ENCODE data around the gene EXOC6B.

EXOC6B gene

DNA sequence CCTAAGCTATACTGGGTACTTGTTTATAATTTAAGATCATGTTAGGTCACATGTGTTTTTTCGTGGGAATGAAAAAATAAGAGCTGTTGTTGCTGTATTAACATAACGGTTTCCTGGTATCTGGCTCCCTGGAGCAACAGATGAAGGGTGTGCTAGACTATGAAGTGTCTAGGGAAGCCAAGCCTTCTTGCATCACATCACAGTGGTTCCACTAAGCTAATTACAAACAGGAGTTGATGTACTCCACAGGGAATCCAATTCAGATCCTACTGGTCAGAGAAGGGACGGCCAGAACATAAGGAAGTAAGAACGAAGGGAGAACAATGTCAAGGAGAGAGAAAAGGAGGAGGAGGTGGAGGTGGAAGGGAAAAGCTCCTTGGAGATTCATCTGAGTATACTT lies 485.2 kb downstream of the EXOC6B start:
- DNase-seq: no peak

DNA sequence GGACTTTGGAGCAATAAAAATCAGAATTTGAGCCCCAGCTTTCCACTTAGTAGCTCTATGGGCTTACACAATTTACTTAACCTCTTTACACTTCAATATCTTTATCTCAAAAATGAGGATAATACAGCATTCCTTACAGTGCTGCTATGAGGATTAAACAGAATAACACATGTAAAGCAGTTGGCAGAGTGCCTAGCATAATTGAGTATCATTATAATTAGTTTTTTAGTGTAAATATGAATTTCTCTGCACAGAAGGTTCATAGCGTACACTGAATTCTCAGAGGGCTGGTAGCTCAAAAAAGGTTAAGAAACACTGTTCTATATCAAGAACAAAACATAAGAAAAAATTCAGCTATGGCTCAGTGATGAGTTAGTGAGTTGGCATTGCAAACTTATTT lies 487.8 kb downstream of the EXOC6B start:
- DNase-seq: no peak

DNA sequence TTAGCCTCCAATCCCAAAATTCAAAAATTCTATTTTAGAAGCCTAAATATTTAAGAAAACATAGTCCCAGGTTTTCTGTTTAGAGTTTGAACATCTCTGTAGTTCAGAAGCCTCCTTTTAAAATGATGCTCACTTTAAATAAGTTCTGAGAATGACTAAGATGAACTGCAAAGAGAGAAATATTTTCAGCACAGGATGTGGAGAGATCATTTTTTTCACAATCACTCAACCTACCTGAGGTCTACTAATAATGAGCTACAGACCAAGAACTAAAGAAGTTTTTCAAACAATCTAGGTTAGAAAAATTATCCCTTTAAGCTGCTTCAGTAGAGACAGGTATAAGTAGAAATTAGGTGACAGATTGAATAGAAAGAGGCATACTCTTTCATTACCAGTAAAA lies 493.1 kb downstream of the EXOC6B start:
- no peak for DNase-seq

DNA sequence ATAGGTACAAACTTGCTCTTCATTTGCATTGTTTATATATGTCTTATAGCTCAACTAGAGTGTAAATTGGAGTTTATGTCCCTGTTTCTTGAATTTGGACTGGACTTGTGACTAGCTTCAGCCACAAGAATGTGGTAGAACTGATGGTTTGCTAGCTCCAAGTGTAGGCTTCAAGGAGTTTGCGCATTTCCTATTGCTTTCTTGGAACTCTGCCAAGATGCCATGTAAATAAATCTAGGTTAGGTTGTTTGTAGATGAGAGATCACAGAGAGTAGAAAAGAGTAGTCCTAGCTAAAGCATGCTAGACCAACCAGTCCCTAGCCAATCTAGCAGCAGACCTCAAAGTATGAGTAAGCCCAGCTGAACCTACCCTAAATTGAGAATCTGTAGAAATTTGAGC lies 495.2 kb downstream of the EXOC6B start:
- DNase-seq: peak in 1 of 2 experiments; percentile 7

DNA sequence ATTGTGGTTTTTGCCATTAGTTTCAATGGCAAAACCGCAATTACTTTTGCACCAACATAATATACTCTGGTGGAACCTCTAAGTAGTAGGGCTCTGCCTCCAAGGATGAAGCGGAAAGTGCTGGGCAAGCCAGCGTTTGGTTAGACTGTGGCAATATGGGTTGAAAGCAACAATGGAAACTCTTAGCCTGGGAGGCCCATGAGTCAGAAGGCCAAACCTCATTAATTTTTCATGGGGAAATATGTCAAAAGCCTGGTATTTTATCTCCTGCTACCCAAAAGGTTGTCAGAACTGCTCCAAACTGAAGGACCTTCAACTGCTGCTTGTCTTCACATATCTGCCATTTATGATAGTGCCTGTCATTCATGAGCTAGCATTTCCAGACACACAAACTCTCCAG lies 499.1 kb downstream of the EXOC6B start:
- DNase-seq: no peak

DNA sequence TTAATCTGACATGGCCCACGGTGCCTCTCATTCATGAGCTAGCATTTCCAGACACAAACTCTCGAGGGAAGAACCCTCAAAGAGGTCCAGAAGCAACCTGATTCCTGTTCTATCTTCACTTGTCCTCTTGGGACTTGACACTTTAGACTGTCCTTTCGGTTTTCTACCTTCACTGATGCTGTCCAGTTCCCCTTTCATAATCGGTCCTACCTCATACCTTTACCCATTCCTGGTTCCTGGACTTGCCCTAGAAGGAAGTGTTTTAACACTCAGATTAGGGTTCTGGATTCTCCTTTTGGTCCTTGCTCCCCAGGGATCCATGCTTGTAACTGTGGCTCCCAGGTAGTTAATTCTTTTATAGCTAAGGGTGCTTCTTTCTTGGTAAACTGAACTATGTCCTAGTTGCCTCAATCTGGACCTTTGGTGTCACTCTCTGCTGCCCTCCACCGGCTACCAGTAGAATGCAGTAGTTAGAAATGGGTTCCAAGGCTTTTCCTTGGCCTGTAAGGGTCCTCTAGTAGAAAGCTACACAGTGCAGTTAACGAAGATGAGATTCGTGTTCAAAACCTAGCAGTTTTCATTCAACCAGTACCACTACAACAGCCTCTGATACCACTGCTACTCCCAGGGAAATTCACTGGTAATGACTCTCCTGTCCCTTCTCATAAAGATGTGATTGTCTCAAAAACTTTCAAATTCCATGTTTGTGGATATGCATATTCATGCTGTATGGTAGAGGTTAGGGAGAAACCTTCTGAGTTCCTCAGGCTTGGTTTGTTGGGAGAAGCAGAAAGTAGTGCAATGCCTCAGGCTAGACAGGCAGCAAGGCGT lies 500.0 kb downstream of the EXOC6B start:
- DNase-seq: peak in 1 of 2 experiments; percentile 22

DNA sequence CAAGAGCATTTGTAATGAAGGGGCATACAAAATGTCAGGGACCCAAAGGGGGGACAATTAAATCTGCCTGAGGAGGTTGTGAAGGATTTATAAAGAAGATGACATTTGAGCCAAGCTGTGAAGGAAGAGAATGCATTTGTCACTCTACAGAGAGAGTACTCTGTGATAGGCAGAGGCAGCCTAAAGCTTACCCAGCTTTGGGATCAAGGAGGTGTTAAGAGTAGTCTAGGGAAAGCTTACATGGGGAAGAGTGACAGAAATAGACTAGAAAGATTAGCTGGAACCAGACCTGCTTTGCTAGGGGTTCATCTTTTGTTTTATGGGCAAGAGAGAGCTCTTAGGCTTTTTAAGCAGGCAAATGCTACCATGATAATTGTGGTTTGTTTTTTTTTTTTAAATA lies 509.1 kb downstream of the EXOC6B start:
- DNase-seq: no peak

DNA sequence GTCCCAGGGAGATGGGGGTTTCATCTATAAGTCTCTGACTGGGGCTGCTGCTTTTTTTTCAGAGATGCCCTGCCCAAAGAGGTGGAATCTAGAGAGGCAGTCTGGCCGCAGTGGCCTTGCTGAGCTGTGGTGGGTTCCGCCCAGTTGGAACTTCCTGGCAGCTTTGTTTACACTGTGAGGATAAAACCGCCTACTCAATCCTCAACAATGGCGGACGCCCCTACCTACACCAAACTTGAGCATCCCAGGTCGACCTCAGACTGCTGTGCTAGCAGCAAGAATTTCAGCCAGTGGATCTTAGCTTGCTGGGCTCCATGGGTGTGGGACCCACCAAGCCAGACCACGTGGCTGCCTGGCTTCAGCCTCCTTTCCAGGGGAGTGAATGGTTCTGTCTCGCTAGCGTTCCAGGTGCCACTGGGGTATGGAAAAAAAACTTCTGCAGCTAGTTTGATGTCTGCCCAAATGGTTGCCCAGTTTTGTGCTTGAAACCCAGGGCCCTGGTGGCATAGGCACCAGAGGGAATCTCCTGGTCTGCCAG lies 525.6 kb downstream of the EXOC6B start:
- DNase-seq: no peak

DNA sequence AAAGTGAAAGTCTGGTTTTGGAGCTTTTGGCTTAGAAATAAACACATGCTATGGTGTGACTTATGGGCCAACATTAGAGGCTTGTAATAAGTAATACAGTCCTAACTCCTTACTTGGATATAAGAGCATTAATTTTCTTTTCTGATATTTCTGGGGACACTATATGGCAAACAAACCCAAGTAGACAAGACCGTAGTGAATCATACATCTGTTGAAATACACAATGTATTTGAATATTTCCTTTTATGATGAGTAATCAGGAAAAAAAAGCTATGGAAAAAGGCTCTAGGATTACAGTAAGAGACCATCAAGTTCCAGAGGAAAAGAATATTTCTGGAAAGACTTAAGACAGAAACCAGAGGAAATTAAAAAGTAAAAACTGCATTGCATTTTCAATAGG lies 532.2 kb downstream of the EXOC6B start:
- DNase-seq: no peak

DNA sequence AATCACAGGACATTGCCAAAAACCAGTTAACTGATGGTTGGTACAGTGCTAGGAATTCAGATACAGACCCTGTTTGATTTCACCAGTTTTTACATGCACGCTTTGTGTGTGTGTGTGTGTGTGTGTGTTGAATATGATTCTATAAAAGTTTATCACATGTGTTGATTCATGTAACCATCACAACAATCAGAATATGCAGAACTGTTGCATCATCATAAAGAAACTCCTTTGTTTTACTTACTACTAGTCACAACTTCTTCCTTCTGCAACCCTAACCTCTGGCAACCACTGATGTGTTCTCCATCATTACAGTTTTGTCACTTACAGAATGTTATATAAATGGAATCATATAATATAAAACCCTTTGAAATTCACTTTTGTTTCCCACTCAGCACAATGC lies 533.4 kb downstream of the EXOC6B start:
- DNase-seq: no peak

DNA sequence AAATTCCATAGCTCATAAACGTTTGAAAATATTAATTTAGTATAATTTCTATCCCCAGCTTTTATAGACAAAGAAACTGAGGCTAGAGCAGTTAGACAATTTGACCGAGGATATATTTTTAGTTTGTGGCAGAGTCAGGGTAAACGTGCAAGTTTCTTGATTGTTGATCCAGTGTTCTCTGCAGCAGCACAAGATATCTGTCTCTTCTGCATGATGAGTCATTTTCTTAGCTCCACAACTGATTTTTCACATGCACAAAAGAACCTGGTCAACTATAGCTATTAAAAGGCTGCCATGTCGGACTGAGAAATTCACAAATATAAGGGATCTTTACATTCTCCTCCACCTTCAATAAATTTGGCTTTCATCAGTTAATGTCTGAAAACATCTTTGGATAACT lies 534.8 kb downstream of the EXOC6B start:
- DNase-seq: no peak

DNA sequence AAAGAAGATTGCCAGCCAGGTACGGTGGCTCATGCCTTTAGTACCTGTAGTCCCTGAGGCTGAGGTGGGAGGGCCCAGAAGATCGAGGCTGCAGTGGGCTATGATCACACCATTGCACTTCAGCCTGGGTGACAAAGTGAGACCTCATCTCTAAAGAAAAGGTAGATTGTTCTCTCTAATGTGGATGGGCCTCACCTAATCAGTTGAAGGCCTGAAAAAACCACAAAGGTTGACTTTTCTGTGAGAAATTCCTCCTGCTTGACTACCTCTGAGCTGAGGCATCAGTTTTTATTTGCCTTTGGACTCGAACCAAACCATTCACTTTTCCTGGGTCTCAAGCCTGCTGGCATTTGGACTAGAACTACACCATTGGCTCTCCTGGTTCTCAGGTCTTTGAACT lies 536.1 kb downstream of the EXOC6B start:
- no peak for DNase-seq

DNA sequence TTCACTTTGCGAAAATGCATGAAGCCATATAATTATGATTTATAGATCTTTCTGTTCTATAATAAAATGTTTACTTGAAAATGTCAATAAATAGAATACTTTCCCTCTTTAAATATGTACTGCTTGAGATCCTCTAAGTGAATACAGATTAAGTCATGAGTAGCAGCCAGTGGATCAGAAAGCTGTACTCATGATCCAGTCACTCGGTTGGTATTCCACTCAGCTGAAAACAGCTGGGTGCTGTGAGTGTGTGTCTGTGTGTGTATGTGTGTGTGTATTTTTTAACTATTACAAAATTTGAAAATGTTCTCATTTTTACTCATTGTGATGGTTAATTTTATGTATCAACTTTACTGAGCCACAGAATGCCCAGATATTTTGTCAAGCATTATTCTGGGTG lies 536.5 kb downstream of the EXOC6B start:
- no peak for DNase-seq

DNA sequence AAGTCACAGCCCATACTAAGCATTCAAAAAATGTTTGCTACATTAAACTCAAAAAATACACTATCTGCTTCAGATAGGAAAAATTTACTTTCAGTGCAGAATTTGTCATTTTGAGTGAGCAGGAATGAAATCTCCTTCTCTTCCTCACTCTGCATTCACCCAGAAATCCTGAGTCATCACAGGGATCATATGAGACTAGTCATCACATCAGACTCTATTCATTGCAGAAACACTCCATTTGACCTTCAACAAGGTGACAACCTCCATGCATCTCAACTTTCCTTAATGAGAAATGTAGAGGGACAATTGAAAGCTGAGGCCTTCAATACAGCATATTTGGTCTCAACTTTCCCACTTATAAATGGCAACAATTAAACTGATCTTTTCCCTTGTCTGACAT lies 547.8 kb downstream of the EXOC6B start:
- no peak for DNase-seq

DNA sequence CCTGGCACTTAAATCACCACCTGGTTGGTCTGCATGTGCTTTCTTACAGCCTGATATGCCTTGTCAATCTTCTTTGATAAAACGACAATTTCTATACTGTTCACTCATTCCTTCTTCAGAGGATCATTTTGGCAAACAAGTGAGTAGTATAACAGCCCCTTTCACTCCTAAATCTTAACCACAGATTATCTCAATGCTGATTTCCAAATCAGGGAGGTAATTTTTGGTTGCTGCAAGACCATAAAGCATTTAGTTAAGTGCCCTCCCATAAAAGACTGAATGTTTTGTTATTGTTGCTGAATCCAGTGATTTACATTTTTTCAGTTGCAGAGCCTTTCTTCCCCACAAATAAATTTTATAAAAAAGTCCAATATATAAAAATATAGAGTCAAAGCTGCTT lies 549.0 kb downstream of the EXOC6B start:
- no peak for DNase-seq

DNA sequence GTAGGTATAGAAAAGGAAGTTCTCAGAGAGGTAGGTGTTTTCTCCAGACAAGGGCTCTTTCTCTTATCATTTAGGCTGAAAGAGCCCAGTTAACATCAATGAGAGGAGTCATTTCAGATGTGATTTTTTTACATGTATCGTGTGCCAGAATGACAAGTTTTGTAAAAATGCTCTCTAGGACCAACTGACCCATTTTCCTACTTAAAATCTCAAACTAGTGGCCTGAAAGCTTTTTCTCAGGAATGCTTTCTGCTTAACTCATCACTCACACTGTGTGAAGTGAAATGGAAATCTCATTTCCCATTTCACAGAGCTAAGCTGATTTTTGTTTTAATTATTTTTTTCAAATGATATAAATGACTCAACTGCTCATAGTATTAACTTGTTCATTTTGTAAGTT lies 549.5 kb downstream of the EXOC6B start:
- DNase-seq: no peak

DNA sequence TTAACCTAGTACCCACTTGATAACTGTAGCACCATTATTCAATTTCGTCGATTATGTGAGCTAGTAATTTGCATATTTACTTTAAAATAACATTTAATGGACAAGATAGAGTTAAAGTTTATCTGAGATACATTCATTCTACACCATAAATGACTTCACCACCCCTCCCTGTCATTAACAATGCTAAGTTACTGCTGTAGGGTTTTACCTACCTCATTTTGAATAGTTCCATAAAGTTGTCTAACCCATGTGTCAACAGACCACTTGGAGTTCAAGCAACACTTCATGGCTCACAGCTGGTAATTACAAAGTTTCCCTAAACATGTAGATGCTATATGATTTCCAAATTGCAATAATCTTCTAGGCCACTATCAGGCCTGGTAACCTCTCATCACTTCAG lies 550.7 kb downstream of the EXOC6B start:
- no peak for DNase-seq

DNA sequence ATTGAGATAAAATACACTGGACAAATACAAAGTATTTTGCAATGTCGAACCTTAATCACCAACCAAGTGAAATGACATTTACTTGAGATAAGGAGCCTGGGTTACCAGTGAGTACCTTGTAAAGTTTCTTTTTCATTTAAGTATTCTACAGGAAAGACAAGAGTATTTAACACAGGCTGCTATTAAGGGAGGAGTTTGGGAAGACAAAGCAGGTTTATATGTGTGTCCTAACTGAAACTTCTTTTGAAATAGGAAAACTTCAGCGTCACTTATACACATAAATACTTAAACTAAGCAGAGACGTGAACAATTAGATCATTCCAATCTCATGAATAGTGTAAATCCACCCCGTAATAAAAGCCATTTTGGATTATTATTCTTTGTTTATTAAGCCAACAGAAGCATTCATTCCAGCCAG lies 551.4 kb downstream of the EXOC6B start:
- DNase-seq: no peak

DNA sequence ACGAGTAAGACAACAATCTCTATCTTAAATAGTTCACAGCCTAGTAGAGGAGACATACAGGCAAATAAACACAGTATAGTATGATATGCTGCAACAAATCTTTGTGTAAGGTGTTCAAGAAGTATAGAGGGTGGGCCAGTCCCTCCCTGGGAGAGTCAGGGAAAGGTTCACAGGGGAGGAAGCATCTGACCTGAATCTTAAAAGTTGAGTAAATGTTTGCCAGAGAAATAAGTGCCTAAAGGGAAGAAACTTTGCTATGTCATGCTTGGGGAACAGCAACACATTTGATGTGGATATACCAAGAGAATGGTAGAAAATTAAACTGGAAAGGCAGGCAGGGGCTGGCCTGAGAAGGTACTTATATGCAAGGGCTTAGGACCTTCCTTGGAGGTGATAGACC lies 552.4 kb downstream of the EXOC6B start:
- DNase-seq: no peak

DNA sequence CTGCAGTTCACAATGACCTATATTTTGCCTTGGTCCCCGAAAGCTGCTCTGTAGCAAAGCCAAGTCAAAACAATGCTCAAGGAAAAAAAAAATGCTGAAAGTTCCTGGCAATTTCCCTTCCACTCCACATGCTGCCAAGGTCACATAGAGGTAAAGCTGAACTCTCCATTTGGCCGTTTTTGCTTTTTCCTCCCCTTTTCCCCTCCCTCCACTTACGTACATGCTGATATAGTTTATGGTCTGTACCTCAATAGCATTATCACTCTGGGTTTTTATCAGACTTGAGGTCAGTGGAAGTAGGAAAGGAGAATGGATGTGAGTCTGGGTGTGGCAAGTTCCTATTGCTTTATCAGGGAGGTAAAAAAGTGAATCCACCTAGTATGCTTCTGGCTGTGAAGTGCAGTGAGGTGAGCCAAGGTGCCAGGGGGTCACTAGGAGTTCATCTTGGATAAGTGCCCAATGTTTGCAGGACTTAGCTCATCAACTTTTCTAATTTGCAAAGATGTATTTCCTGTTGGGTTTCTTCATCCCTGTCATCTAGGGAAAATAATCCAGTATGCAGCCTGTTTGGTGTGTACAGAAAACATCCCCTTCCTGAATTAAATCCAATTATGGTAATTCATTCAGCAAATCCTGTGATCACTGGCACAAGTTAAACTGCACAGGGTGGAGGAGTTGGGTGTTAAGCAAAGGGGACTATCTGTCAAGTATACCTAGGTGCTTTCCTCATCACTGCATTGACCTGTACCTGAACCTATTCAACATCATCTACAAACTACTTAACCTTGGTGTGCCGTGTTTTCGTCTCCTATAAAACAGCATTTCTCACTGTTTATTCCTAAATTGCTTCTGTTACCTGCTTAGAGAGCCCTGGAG lies 553.8 kb downstream of the EXOC6B start:
- no peak for DNase-seq

DNA sequence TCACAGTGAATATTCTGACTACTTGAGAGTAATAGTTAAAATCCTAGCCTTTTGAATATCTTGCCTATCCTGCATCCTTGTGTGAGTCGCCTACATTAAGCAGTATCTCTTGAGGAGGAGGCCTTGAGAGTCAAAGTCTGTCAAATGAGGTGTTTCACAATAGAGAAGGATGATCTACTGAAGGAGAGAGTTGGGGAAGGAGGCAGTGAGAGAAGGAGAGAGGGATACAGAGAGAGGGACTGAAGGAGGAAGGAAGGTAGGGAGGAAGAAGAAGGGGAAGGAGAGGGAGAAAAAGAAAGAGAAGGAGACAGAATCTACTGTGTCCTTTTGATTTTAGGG lies 554.6 kb downstream of the EXOC6B start:
- no peak for DNase-seq

DNA sequence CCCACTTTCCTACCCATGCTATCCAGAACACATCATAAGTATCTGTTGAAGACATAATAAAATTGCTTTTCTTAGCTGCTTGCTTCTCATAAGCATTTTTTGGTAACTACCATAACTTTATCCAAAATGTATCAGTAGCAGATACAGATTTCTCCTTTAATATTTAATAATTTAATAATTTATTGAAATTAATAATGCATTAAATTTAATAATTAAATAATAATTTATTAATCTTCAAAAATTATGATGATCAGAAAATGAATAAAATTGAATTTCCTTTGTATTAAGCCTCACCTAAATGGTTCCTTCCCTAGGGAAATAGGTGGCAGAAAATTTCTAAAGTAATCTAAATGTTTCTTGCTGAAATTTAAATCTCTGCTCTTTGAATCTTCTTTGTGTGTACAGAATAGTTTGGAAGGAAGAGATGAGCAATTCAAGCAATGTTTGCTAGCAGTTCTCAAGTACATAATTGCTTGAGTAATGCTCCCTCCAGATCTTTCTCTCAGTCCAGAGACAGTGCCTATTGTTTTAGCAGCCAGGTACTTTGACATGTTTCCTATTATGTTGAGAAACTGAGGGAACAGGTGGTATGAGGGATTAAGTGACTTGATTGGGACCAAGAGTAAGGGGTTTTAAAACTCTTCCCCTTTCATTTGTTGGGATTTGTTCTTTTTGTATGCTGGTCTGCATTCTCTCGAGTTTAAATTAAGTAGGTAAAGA lies 555.1 kb downstream of the EXOC6B start:
- DNase-seq: no peak

DNA sequence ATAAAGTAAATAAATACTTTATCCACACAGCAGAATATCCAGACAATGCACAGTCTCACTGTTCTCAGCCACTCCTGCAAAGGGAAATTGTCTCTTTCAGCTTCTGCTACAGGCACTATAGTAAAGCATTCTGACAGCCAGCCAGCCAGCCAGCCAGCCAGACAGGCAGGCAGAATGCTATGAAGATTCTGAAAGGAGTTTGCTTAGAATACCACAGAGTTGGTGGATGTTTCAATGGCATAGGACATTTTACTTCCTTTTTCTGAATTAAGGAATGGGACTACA lies 562.1 kb downstream of the EXOC6B start:
- DNase-seq: no peak
